T1000 (cell line): ENCODE data around the gene BMP4.
A peak's percentile ranks its signal among the peaks of the same experiment; 100 is the strongest.

Experiments used
- DNase-seq: peaks from one replicate; lab custom pipeline; 2025; ENCODE audit warnings: mixed read lengths; lab: John Stamatoyannopoulos, UW

Gene BMP4

GRCh38 chr14:53964249-53964648 lies 7.6 kb upstream of the BMP4 start:
- DNase-seq = no peak

DNA sequence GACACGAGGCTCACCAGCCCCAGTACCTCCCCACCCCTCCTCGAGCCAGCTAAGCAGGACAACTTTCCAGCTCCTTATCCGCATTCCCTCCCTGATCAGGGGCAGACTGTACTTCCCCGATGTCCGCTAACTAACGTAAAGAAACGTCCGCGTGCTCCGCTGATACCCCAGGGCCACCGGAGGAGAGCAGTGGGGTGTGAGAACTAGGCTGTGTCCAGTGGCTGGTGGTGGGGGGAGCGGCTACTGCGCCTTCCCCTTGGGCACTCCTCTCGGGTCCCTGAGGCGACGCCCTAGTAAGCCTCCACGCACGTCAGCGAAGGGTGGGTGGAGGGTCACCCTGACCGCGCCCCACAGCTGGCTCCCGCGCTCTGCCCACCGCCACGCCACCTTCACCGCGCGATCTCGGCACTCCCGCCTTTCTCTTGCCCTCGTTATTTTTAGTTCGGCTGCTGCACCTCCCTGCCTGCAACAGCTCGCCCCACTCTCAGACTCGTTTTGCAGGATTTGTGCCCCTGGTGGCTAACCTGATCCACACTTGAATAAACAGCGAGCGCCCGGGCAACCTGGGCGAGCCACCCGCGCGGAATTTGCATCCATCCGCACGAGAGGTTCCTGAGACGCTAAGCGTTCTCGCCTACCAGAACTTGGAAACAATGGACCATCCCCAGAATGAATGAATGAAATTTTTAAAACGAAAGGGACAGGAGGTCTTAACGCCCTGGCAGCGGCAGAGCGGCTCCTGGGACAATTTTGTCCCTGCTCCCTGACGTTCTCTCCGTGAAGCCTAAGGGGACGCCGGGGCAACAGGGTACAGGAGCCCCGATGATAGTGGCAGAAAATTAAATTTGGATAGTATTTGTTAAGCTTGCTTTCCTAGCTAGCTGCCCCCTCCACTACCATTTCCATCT lies 6.9 kb upstream of the BMP4 start:
- no peak for DNase-seq

GRCh38 chr14:53962953-53963319 lies 6.3 kb upstream of the BMP4 start:
- DNase-seq = no peak

DNA sequence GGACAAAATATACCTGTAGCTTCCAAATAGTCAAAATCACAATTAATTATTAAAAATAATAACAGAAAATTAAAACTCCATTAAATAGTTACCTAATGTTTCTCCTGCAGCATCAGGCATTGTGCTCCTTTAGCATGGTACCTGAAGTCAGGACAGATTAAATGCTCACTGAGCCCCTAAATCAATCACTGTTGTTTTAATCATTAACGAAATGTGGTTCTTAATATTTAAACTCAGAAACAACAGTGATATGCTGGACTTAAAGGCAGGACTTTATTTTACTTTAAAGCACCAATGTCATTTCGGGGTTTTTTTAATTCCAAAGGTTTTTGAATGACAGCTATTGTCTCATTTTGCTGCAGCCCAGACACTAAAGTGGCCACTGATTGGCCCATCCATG lies 2.0 kb upstream of the BMP4 start:
- DNase-seq = no peak

DNA sequence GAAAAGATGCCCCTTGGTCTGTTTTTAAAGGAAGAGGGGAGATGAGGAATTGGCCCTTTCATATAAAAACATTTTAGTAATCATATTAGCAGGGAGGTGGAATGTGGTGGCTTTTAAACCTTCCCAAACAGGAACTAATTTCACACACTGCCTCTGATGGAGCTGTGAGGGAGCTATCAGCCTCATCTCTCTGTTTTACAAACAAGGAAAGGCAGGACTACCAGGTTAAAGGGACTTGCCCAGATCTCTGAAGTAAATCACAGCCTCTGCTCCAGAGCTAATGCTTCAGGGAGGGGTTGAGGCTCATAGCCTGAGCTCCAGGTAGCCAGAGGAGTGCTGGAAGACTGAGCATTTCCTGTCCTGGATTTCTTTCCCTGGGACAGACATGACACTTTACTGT lies 1.1 kb upstream of the BMP4 start:
- DNase-seq = no peak

GRCh38 chr14:53955671-53956426 lies 776 bp downstream of the BMP4 start:
- DNase-seq = no peak

DNA sequence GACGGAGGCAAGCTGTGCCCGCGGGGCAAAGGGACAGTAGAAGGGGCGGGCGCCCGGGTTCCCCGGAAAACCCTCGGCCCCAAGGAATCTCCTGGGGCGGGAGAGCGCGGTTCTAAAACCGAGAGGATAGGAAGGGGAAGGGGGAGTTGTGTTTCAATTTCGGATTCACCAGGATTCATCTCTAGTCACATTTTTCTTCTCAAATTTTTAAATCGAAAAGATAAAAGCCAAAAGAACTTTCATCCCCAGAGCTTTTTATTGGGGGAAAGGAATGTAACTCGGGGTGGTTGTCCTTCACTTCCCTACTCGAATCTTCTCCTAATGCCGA lies 1.4 kb downstream of the BMP4 start:
- DNase-seq = no peak

DNA sequence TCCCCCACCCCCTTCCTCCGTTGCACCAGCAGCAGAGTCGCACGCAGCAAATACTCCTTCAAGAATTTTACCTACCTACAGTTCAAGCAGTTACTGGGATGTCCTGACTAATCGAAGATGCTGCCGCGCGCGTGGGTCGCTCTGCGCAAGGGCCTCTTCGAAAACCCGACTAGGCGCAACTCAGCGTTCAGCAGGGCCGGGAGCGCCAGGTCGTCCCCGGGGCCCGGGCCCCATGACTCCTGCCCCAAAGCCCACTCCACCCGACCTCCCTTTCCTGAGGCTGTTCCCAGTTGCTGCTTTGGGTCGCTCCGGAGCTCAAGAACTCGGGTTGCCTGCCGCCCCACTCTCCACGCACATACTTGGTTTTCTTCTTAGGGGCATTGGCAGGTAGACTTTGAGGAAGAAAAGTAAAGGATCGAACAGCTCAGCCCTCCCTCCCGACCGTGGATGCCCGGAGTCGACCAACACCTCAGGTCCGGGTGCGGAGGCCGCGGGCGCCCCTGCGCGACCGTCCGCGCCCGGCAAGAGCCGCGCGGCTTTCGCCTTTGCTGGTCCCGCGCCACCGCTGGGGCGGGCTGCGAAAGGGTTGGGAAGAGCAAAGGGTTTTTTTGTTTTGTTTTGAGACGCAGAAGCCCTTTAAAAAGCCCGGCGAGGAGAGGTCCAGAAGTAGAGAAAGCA lies 1.9 kb downstream of the BMP4 start:
- DNase-seq = no peak

DNA sequence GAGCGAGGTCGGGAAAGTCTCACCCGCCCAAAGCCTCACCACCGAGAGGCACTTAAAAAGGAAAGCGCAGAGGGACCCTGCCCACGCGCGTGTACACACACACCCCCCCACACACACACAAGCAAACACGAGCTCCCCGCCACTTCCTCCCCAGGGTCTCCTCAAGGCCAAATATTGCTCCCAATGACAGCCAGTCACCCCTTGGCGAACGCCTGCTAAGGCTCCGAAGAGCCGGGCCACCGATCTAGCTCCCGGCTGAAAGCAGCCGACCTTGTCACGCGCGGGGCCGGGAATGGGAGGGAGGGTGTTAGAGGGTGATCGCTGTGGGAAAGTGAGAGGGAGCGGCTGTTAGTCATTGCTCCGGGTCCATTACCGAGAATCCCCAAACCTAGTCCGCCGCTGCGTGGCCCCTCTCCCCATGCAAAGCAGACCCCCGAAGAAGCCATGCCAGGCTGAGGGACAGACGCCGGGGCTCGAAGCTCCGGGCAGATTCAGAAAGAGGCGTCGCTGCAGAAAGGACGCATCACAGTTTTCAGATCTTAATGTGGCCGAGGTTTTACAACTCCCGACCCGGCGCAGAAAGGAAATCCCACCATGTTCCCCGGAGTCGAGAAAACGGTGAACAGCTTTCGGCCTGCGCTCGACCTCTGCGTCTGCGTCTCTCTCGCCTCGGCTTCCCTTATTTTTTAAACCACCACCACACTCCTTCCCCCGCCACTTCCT lies 2.6 kb downstream of the BMP4 start:
- DNase-seq = peak; percentile 42

GRCh38 chr14:53953002-53953827 lies 3.4 kb downstream of the BMP4 start:
- peak; percentile 72 for DNase-seq

- no peak for DNase-seq
Measured at GRCh38 chr14:53952533-53952932, 4.1 kb downstream of the BMP4 start.

DNA sequence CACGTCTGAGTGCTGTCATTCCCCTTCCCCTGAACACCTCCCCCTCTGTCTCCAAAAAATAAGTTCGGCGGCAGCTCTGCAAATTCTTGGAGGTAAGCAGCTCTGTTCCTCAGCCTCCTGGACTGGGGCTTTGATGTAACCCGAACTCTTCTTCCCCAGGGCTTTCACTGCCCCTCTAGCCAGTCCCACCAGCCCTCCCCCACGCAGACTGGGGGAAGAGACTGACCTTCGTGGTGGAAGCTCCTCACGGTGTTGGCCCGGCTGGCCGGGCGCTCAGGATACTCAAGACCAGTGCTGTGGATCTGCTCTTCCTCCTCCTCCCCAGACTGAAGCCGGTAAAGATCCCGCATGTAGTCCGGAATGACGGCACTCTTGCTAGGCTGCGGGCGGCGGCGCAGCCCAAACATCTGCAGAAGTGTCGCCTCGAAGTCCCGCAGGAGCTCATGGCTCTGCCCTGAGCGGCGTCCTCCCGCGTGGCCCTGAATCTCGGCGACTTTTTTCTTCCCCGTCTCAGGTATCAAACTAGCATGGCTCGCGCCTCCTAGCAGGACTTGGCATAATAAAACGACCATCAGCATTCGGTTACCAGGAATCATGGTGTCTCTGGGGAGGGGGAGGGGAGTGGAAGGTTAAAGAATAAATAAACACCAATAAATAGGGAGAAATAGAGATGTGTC lies 4.9 kb downstream of the BMP4 start:
- DNase-seq = no peak

DNA sequence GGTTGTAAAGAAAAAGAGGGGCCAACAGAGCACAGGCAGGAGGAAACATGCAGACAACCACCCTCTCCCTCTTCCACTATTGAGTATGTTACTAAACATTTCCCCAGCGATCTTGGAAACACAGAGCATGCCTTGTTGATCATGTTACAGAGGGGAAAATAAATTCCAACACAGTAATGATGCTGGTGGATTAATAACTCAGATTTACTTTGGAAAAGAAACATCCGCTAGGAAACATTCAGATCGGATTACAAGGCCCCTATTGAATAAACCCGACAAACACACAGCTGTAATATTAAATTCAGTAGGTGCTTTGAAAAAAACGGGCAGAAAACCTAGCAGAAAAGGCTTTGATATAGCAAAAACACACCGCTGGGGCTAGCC lies 5.4 kb downstream of the BMP4 start:
- DNase-seq = no peak

GRCh38 chr14:53950031-53950793 lies 6.4 kb downstream of the BMP4 start:
- no peak for DNase-seq

- DNase-seq = no peak
Measured at GRCh38 chr14:53949201-53949600, 7.4 kb downstream of the BMP4 start.

GRCh38 chr14:53948205-53948884 lies 8.3 kb downstream of the BMP4 start:
- no peak for DNase-seq

DNA sequence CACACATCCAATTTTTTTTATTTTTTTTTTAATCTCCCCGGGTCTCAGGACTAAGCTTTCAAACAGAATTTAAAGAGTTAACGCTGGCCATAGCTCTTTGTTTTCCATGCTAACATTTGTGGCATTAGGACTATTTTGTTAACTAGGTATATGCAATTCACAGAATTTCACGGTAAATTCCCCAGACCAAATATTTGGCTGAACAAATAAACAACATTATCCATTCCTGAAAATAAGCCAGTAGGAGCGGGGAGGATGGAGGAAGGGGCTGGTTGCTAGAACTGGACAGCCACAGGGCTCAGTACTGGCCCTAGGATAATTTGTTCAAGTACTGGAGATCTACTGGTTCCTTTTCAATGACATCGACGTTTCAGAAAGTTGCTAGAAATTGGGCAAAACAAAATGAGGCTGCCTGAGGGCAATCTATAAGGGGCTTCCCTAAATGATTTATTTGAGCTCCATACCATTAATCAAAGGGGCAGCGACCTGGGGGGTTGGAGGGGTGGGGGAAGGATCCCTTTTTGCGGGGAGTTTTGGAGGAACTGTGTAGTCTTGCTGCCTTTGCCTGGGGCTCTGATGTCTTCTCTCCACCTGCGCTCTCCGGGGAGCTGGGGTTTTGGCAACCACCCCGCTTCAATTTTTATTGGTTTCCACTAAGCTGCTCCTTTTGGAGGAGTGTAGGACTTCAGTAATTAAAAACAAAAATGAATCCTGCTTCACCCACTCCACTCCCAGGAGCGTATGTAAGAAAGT lies 9.0 kb downstream of the BMP4 start:
- no peak for DNase-seq

DNA sequence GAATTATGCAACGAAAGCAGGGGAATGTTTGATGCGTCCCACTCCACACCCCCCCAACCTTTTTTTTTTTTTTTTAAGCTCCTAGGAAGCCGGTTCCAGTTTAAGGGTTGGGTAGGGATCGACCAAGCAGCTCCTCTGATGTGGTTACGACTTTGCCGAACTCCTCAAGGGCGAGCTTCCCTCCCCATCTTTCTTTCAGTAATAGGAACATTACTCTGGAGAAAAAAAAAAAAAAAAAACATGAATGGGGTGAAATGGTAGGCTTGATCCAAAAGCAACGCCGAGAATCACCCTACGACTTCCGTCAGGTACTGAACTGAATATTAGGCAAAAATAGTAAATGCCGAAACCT lies 9.6 kb downstream of the BMP4 start:
- DNase-seq = no peak
